Measurements from ENCODE around the gene KIAA1755. TPM values are rescaled to one million over a fixed set of nuclear protein-coding genes. Genes with fewer than 3 reads are reported as not detected.

Gene KIAA1755
- total and polyA plus RNA-seq, 9 of the 15 experiments (the other 6 are each of a cell fraction or from before 2014, with no cell fraction given): not detected

DNA sequence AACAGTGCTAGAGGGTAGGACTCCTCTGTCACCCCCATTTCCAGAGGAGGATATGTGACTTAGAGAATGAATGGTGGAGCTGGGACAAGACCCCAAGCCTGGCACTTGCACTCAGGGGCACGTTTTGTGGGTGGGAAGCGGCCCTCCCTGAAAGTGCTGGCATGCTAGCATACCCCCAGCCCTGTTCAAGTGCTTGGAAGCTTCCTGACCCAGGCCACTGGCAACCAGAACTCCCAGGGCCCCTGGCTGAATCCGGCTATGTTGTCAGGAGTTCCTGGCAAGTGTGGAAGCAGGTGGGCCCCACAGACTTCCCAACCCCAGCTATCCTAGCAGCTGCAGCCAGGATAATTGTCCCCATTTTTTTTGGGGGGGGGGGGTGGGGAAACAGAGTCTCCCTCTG, 59.9 kb downstream of the KIAA1755 start:
- intact Hi-C loops (cut with micrococcal nuclease): no loop called here
- Histone ChIP-seq H3K9me3 (replicated peaks; ENCODE audit: control insufficient read depth, insufficient read depth, low read depth, low read length) (no peaks in the 10 kb centered on the region), H3K9ac (ENCODE audit: insufficient read depth in 1 of 2, low read depth in 2 of 2, low read length in 2 of 2) (no peak overlapping the region), H4K20me1 (replicated peaks; ENCODE audit: control insufficient read depth, insufficient read depth, low read length) (peaks cover 3% of the 10 kb centered on the region; the same call in 1 of the 2 replicates), H3K27me3 (ENCODE audit: control insufficient read depth in 2 of 2, insufficient read depth in 2 of 2, low read length in 2 of 2) (peaks cover 3 to 19% of the 10 kb centered on the region in 2 experiments; a peak in 3 of 5 replicates), H3K9me1 (ENCODE audit: control insufficient read depth, insufficient read depth, low read length) (no peaks in the 10 kb centered on the region), H3K79me2 (ENCODE audit: control insufficient read depth, insufficient read depth, low read length) (no peaks in the 10 kb centered on the region), H3K4me2 (ENCODE audit: insufficient read depth, low read length) (no peak overlapping the region), H3K27ac (ENCODE audit: extremely low read depth, low read depth, low read length) (no peak overlapping the region), H3K36me3 (ENCODE audit: control insufficient read depth, insufficient read depth, low read length) (no peaks in the 10 kb centered on the region), H3K4me1 (replicated peaks in 1 of 2; ENCODE audit: control insufficient read depth in 2 of 2, insufficient read depth in 2 of 2, low read length in 2 of 2) (peaks cover 13 to 14% of the 10 kb centered on the region in 2 experiments), H3K4me3 (no peak overlapping the region), H2AFZ (ENCODE audit: low read depth, low read length) (no peak overlapping the region)
- no TSS peak for BruUV-seq (replicated peaks)
- WGBS (ENCODE audit: insufficient coverage, low coverage, missing lambda C conversion rate): 13% methylated on average over 3 of the region's 3 CpGs
- DNase-seq (ENCODE audit: extremely low read depth in 1 of 4, low spot score in 3 of 4) (no peak), FAIRE-seq (no peak), ATAC-seq (no peak)
- in situ Hi-C loops (cut with MboI): no loop called here
- ChIA-PET POLR2A (interaction anchor here (0.7 to 1.2 kb wide), 2 partner anchors 15 to 69 kb away, joined by 3 read pairs; no protein-coding TSS in a partner anchor), CTCF (ENCODE audit: low intra/inter-chr PET ratio) (no interaction called here)
- TF ChIP-seq, protein P1, sequence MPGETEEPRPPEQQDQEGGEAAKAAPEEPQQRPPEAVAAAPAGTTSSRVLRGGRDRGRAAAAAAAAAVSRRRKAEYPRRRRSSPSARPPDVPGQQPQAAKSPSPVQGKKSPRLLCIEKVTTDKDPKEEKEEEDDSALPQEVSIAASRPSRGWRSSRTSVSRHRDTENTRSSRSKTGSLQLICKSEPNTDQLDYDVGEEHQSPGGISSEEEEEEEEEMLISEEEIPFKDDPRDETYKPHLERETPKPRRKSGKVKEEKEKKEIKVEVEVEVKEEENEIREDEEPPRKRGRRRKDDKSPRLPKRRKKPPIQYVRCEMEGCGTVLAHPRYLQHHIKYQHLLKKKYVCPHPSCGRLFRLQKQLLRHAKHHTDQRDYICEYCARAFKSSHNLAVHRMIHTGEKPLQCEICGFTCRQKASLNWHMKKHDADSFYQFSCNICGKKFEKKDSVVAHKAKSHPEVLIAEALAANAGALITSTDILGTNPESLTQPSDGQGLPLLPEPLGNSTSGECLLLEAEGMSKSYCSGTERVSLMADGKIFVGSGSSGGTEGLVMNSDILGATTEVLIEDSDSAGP (CRISPR knock-in tag; IDR thresholded peaks at IDR 0.05): no peak
- TF ChIP-seq, protein P2, sequence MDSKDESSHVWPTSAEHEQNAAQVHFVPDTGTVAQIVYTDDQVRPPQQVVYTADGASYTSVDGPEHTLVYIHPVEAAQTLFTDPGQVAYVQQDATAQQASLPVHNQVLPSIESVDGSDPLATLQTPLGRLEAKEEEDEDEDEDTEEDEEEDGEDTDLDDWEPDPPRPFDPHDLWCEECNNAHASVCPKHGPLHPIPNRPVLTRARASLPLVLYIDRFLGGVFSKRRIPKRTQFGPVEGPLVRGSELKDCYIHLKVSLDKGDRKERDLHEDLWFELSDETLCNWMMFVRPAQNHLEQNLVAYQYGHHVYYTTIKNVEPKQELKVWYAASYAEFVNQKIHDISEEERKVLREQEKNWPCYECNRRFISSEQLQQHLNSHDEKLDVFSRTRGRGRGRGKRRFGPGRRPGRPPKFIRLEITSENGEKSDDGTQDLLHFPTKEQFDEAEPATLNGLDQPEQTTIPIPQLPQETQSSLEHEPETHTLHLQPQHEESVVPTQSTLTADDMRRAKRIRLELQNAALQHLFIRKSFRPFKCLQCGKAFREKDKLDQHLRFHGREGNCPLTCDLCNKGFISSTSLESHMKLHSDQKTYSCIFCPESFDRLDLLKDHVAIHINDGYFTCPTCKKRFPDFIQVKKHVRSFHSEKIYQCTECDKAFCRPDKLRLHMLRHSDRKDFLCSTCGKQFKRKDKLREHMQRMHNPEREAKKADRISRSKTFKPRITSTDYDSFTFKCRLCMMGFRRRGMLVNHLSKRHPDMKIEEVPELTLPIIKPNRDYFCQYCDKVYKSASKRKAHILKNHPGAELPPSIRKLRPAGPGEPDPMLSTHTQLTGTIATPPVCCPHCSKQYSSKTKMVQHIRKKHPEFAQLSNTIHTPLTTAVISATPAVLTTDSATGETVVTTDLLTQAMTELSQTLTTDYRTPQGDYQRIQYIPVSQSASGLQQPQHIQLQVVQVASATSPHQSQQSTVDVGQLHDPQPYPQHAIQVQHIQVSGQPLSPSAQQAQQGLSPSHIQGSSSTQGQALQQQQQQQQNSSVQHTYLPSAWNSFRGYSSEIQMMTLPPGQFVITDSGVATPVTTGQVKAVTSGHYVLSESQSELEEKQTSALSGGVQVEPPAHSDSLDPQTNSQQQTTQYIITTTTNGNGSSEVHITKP (IDR thresholded peaks at IDR 0.05; ENCODE audit: partially characterized antibody): no peak
- TF ChIP-seq POLR2H (tag; IDR thresholded peaks at IDR 0.05; ENCODE audit: low read depth) (no peak), CREB1 (IDR thresholded peaks at IDR 0.05) (no peak), CREB1 (CRISPR knock-in tag; IDR thresholded peaks at IDR 0.05) (no peak), ZBTB8A (IDR thresholded peaks at IDR 0.05; ENCODE audit: partially characterized antibody) (no peak), TOE1 (IDR thresholded peaks at IDR 0.05; ENCODE audit: borderline replicate concordance) (no peak), TOE1 (CRISPR knock-in tag; IDR thresholded peaks at IDR 0.05; ENCODE audit: borderline replicate concordance, low read depth) (no peak), ZNF224 (CRISPR knock-in tag; IDR thresholded peaks at IDR 0.05) (no peak), ARHGAP35 (IDR thresholded peaks at IDR 0.05; ENCODE audit: partially characterized antibody) (no peak), DMBX1 (CRISPR knock-in tag; IDR thresholded peaks at IDR 0.05; ENCODE audit: borderline replicate concordance) (no peak), HMGXB4 (CRISPR knock-in tag; IDR thresholded peaks at IDR 0.05) (no peak), ZC3H4 (CRISPR knock-in tag; IDR thresholded peaks at IDR 0.05; ENCODE audit: borderline replicate concordance) (no peak), ZSCAN32 (CRISPR knock-in tag; IDR thresholded peaks at IDR 0.05) (no peak)
- TF ChIP-seq, protein P3, sequence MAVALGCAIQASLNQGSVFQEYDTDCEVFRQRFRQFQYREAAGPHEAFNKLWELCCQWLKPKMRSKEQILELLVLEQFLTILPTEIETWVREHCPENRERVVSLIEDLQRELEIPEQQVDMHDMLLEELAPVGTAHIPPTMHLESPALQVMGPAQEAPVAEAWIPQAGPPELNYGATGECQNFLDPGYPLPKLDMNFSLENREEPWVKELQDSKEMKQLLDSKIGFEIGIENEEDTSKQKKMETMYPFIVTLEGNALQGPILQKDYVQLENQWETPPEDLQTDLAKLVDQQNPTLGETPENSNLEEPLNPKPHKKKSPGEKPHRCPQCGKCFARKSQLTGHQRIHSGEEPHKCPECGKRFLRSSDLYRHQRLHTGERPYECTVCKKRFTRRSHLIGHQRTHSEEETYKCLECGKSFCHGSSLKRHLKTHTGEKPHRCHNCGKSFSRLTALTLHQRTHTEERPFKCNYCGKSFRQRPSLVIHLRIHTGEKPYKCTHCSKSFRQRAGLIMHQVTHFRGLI (CRISPR knock-in tag; IDR thresholded peaks at IDR 0.05): no peak

All from K562 (cell line).